Heart left ventricle (tissue), 13 donors: ENCODE results near the gene HMG20A.

Experiments used
- POLR2A ChIP-seq, 2 donors: fragments of 450-650 bp; IDR thresholded peaks; one replicate each; pipeline ENCODE4 v1.6.1; 2017; ENCODE audit warnings: antibody characterized with exemption in 2 of 2, mild to moderate bottlenecking in 2 of 2, moderate library complexity in 2 of 2
- TF ChIP-seq, protein P1 (sequence below), 12 donors: fragments of 200-600 bp; sonication (generic) in 4 of 12; IDR thresholded peaks; one replicate each; pipeline versions ENCODE4 v1.5.0 to v1.8.0; 2018 to 2022; ENCODE audit warnings: antibody characterized with exemption in 12 of 12, mild to moderate bottlenecking in 5 of 12
- donor health status: ischemic (EF 13 %, LVEDD 7.1; RV severe dilation, severe dysfunction).
- donor health status: DM: no; HTN: yes; CAD: no.
- donor health status: DM: no; HTN: no; CAD: no.
- donor health status: ischemic (EF 25% LVEDD 6.9; RV normal size, moderate dysfunction).
- donor health status: ischemic (EF 25% LVEDD 5.7; RV mildly dilated, moderate dysfunction).
- donor health status: ischemic (EF 35%, LVEDD 5.7; RV mildly dilated, moderate dysfunction).
- donor health status: nonischemic (EF 11% LVEDD 7.7; RV severe dilation, severe dysfunction).
- donor health status: DM: yes; HTN: yes; CAD: no.
- donor health status: PGD.
- donor health status: ischemic (EF 29% LVEDD 5.4; RV normal size, mild dysfunction).
- donor health status: nonischemic (EF 23%, LVEDD 6.1; RV moderate dilation, normal function).

DNA sequence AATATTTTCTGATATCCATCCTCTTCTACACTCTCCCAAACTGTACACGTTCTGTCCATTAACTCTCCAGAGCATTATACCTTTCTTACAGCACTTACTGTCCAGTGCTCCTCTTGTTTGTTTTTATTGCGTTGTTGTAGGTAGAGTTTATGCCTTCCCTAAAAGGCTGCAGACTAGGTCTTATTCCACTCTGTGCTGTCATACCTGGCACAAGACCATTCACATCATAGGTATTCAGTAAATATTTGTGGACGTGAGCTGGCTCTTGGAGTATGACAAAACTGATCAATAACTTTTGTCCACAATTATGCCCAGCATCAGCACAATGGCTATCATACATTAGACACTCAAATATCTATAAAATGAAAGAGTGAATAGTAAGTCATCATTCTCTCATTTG is 4.4 kb downstream of the HMG20A start:
- TF ChIP-seq, protein P1, sequence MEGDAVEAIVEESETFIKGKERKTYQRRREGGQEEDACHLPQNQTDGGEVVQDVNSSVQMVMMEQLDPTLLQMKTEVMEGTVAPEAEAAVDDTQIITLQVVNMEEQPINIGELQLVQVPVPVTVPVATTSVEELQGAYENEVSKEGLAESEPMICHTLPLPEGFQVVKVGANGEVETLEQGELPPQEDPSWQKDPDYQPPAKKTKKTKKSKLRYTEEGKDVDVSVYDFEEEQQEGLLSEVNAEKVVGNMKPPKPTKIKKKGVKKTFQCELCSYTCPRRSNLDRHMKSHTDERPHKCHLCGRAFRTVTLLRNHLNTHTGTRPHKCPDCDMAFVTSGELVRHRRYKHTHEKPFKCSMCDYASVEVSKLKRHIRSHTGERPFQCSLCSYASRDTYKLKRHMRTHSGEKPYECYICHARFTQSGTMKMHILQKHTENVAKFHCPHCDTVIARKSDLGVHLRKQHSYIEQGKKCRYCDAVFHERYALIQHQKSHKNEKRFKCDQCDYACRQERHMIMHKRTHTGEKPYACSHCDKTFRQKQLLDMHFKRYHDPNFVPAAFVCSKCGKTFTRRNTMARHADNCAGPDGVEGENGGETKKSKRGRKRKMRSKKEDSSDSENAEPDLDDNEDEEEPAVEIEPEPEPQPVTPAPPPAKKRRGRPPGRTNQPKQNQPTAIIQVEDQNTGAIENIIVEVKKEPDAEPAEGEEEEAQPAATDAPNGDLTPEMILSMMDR (IDR thresholded peaks at IDR 0.05), result no peak
- TF ChIP-seq POLR2A (IDR thresholded peaks at IDR 0.05), result no peak
